GM12864 (cell line): ENCODE measurements around the gene GRIA4.
"Not testable (repeated sequence)": the region's sequence is repeated elsewhere in the genome, so short reads cannot be mapped to it uniquely, and the experiment has no call there.

Experiments
- DNase-seq: peaks from one replicate; pipeline ENCODE4 v3.0.0-alpha.2; 2011; ENCODE audit warnings: low read depth
- H3K4me3 ChIP-seq: 2 replicates; pipeline ENCODE4 v1.5.1; 2011; ENCODE audit warnings: mild to moderate bottlenecking, low read depth, low read length, control low read depth
- CTCF ChIP-seq: IDR thresholded peaks from 2 replicates; pipeline ENCODE4 v1.5.1; 2011; ENCODE audit warnings: low read depth, mild to moderate bottlenecking, moderate library complexity, low read length, control low read depth, inconsistent platforms; ENCODE audit errors: missing control alignments

Gene GRIA4

GRCh38 chr11:105781807-105782206, 171.9 kb downstream of the GRIA4 start:
- no peak for DNase-seq
- TF ChIP-seq CTCF: no peak

GRCh38 chr11:105783216-105783615, 173.3 kb downstream of the GRIA4 start:
- no peak overlapping the region for H3K4me3 ChIP-seq
- no peak for DNase-seq
- no peak for TF ChIP-seq CTCF

More at GRCh38 chr11:105781807-105782206, 171.9 kb downstream of the GRIA4 start:
- H3K4me3 ChIP-seq: no peak overlapping the region

- DNase-seq, H3K4me3 ChIP-seq: not testable (repeated sequence)
These were observed 176.0 kb downstream of the GRIA4 start for GRCh38 chr11:105785850-105786249.

GRCh38 chr11:105786741-105787140, 176.9 kb downstream of the GRIA4 start:
- DNase-seq: no peak
- no peak overlapping the region for H3K4me3 ChIP-seq
- no peak for TF ChIP-seq CTCF

GRCh38 chr11:105789579-105790420, 179.9 kb downstream of the GRIA4 start:
- DNase-seq: no peak
- H3K4me3 ChIP-seq: no peak overlapping the region
- no peak for TF ChIP-seq CTCF

GRCh38 chr11:105790840-105791239, 181.0 kb downstream of the GRIA4 start:
- TF ChIP-seq CTCF: no peak
- no peak overlapping the region for H3K4me3 ChIP-seq
- no peak for DNase-seq

- DNase-seq: no peak
- TF ChIP-seq CTCF: no peak
- H3K4me3 ChIP-seq: no peak overlapping the region
These were observed 183.2 kb downstream of the GRIA4 start for GRCh38 chr11:105793092-105793491.
